PC-3 (cell line): Measurements from ENCODE around the gene IARS2.

Source experiments
- CTCF ChIP-seq: fragments of 300-600 bp; sonication (generic); conservative IDR thresholded peaks from 2 replicates; pipeline ENCODE4 v1.5.1; 2017; ENCODE audit warnings: antibody characterized with exemption, low read depth, mild to moderate bottlenecking, low read length
- EZH2phosphoT487 ChIP-seq: fragments of 300-600 bp; sonication (generic); IDR thresholded peaks from 2 replicates; pipeline ENCODE4 v1.6.1; 2018; ENCODE audit warnings: mild to moderate bottlenecking, antibody characterized with exemption, low read length, borderline replicate concordance

- TF ChIP-seq CTCF = no peak
- TF ChIP-seq EZH2phosphoT487 = no peak
Measured at GRCh38 chr1:220093361-220094015, 444 bp upstream of the IARS2 start.
